Activated T-helper 17 cell treated with anti-CD3 and anti-CD28 coated beads, Interleukin-2, amount 50 U/mL, for 72 hours (primary cell): ENCODE results near the gene CLASP2. TPM values are rescaled to one million over a fixed set of nuclear protein-coding genes. Genes with fewer than 3 reads are reported as not detected.

Experiments
- ATAC-seq: fragments of 150-1000 bp; cut with Tn5 transposase; replicated peaks from 2 replicates; pipeline ENCODE4 v1.10.0; 2021; ENCODE audit warnings: mild to moderate bottlenecking, moderate library complexity
- H3K27ac Mint-ChIP-seq: one replicate; pipeline ENCODE4 v1.8.0; 2022; ENCODE audit warnings: mixed read lengths
- H3K27me3 Mint-ChIP-seq: one replicate; pipeline ENCODE4 v1.8.0; 2022; ENCODE audit warnings: mixed read lengths
- H3K36me3 Mint-ChIP-seq: one replicate; pipeline ENCODE4 v1.8.0; 2022; ENCODE audit warnings: low read depth, mild to moderate bottlenecking, mixed read lengths
- H3K4me1 Mint-ChIP-seq: one replicate; pipeline ENCODE4 v1.8.0; 2022; ENCODE audit warnings: mixed read lengths
- H3K4me3 Mint-ChIP-seq: one replicate; pipeline ENCODE4 v1.8.0; 2022; ENCODE audit warnings: mild to moderate bottlenecking, mixed read lengths
- H3K9me3 Mint-ChIP-seq: one replicate; pipeline ENCODE4 v1.8.0; 2022; ENCODE audit warnings: mixed read lengths
- total RNA-seq, 2 donors: library from RNA; stranded (reverse); gene quantifications; one replicate each; pipeline ENCODE4 v1.2.3, GENCODE V29; 2022

The CLASP2 gene
- total RNA-seq, 2 donors from 2014 or later, result 41.0 to 48.7 TPM

- H3K9me3 Mint-ChIP-seq, result no peaks in the 10 kb centered on the region
- no peaks in the 10 kb centered on the region for H3K4me1 Mint-ChIP-seq
- H3K36me3 Mint-ChIP-seq, result peaks cover 66% of the 10 kb centered on the region
- H3K27me3 Mint-ChIP-seq, result no peaks in the 10 kb centered on the region
- no peak overlapping the region for H3K27ac Mint-ChIP-seq
- H3K4me3 Mint-ChIP-seq, result no peak overlapping the region
- no peak for ATAC-seq
These were observed 139.5 kb downstream of the CLASP2 start for GRCh38 chr3:33578325-33579177.

GRCh38 chr3:33577588-33577987, 140.5 kb downstream of the CLASP2 start:
- Mint-ChIP-seq H3K4me1 (no peaks in the 10 kb centered on the region), H3K27me3 (no peaks in the 10 kb centered on the region), H3K36me3 (peaks cover 64% of the 10 kb centered on the region)

GRCh38 chr3:33577173-33577572, 140.9 kb downstream of the CLASP2 start:
- Mint-ChIP-seq H3K4me1 (no peaks in the 10 kb centered on the region), H3K4me3 (no peak overlapping the region), H3K27me3 (no peaks in the 10 kb centered on the region), H3K36me3 (peaks cover 64% of the 10 kb centered on the region), H3K9me3 (no peaks in the 10 kb centered on the region), H3K27ac (no peak overlapping the region)
- no peak for ATAC-seq

More at GRCh38 chr3:33577588-33577987, 140.5 kb downstream of the CLASP2 start:
- ATAC-seq, result no peak
- no peaks in the 10 kb centered on the region for H3K9me3 Mint-ChIP-seq
- no peak overlapping the region for H3K4me3 Mint-ChIP-seq
- H3K27ac Mint-ChIP-seq, result no peak overlapping the region

DNA sequence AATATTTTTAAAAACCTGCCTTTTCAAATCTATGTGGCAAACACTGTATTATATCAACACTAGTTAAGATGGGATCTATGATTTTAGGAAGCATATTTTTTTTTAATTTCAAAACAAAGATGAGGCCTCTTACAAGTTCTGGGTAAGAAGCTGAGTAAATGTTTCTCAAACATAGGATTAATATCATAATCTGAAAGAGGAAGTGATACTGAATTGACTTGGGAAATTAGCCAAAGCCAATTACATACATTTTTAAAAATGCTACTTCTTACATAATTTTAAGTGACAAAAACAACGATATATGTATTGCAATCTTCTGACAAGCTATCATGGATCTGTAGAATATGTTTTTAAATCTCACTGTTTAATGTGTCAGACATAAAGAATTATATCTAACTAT, 142.7 kb downstream of the CLASP2 start:
- ATAC-seq, result no peak
- Mint-ChIP-seq H3K27me3 (no peaks in the 10 kb centered on the region), H3K27ac (no peak overlapping the region)

DNA sequence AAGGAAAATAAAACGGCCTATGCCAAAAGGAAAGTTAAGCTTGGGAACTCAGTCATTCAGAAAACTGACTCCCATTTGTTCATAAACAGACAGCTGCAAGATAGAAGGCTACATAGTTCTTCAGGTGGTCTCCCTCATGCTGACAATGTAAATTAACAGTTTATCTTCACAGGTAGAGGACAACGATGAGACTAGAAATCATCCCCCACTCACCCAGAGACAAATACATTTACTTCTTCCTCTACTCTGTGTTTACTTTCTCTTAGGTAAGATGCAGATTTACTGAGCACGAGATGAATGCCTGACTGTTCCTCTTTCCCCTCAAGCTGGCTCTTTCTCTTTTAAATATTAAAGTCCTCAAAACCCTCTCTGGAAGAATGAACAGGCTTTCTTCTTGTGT, 160.2 kb downstream of the CLASP2 start:
- no peak for ATAC-seq
- no peaks in the 10 kb centered on the region for H3K9me3 Mint-ChIP-seq
- H3K4me3 Mint-ChIP-seq, result no peak overlapping the region
- H3K36me3 Mint-ChIP-seq, result peaks cover 55% of the 10 kb centered on the region
- no peak overlapping the region for H3K27ac Mint-ChIP-seq
- H3K4me1 Mint-ChIP-seq, result no peaks in the 10 kb centered on the region
- H3K27me3 Mint-ChIP-seq, result no peaks in the 10 kb centered on the region

More for the DNA sequence above, 142.7 kb downstream of the CLASP2 start:
- peaks cover 64% of the 10 kb centered on the region for H3K36me3 Mint-ChIP-seq
- no peaks in the 10 kb centered on the region for H3K9me3 Mint-ChIP-seq
- H3K4me1 Mint-ChIP-seq, result no peaks in the 10 kb centered on the region
- no peak overlapping the region for H3K4me3 Mint-ChIP-seq

GRCh38 chr3:33557279-33557678, 160.8 kb downstream of the CLASP2 start:
- H3K36me3 Mint-ChIP-seq, result peaks cover 61% of the 10 kb centered on the region
- H3K27me3 Mint-ChIP-seq, result no peaks in the 10 kb centered on the region
- no peak for ATAC-seq
- no peak overlapping the region for H3K4me3 Mint-ChIP-seq
- H3K27ac Mint-ChIP-seq, result no peak overlapping the region
- no peaks in the 10 kb centered on the region for H3K4me1 Mint-ChIP-seq
- H3K9me3 Mint-ChIP-seq, result no peaks in the 10 kb centered on the region

DNA sequence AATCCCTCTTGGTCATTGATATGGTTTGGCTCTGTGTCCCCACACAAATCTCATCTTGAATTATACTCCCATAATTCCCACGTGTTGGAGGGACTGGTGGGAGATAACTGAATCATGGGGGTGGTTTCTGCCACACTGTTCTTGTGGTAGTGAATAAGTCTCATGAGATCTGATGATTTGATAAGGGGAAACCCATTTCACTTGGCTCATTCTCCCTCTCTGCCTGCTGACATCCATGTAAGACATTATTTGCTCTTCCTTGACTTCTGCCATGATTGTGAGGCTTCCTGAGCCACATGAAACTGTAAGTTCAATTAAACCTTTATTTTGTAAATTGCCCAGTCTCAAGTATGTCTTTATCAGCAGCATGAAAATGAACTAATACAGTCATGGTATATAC, 171.0 kb downstream of the CLASP2 start:
- H3K27ac Mint-ChIP-seq, result no peak overlapping the region
- H3K9me3 Mint-ChIP-seq, result no peaks in the 10 kb centered on the region
- no peak overlapping the region for H3K4me3 Mint-ChIP-seq
- H3K4me1 Mint-ChIP-seq, result no peaks in the 10 kb centered on the region
- no peak for ATAC-seq
- peaks cover 39% of the 10 kb centered on the region for H3K36me3 Mint-ChIP-seq
- H3K27me3 Mint-ChIP-seq, result no peaks in the 10 kb centered on the region

- Mint-ChIP-seq H3K4me1 (no peaks in the 10 kb centered on the region), H3K9me3 (no peaks in the 10 kb centered on the region), H3K4me3 (no peak overlapping the region), H3K27ac (no peak overlapping the region), H3K36me3 (peaks cover 49% of the 10 kb centered on the region), H3K27me3 (no peaks in the 10 kb centered on the region)
- ATAC-seq, result no peak
These were observed 173.9 kb downstream of the CLASP2 start for GRCh38 chr3:33544126-33544525.

- no peak overlapping the region for H3K27ac Mint-ChIP-seq
These were observed 174.5 kb downstream of the CLASP2 start for GRCh38 chr3:33543601-33544000.

DNA sequence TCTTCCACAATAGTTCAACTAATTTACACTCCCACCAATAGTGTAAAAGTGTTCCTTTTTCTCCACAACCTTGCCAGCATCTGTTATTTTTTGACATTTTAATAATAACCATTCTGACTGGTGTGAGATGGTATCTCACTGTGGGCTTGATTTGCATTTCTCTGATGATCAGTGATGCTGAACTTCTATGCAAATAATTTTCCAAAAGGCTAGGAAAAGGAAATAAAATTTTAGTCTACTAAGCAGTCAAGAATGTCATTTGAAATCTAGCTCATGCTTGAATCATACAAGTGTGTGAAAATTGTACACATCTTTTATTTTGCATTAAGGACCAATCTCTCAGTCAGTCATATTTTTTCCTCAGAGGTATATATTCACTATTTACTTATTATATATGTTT, 176.1 kb downstream of the CLASP2 start:
- no peaks in the 10 kb centered on the region for H3K27me3 Mint-ChIP-seq
- no peak overlapping the region for H3K4me3 Mint-ChIP-seq
- H3K36me3 Mint-ChIP-seq, result peaks cover 56% of the 10 kb centered on the region
- no peaks in the 10 kb centered on the region for H3K9me3 Mint-ChIP-seq
- no peak overlapping the region for H3K27ac Mint-ChIP-seq
- H3K4me1 Mint-ChIP-seq, result no peaks in the 10 kb centered on the region
- ATAC-seq, result no peak

More at GRCh38 chr3:33543601-33544000, 174.5 kb downstream of the CLASP2 start:
- H3K36me3 Mint-ChIP-seq, result peaks cover 49% of the 10 kb centered on the region
- ATAC-seq, result no peak
- no peaks in the 10 kb centered on the region for H3K4me1 Mint-ChIP-seq
- no peaks in the 10 kb centered on the region for H3K27me3 Mint-ChIP-seq
- no peaks in the 10 kb centered on the region for H3K9me3 Mint-ChIP-seq
- no peak overlapping the region for H3K4me3 Mint-ChIP-seq

GRCh38 chr3:33538678-33539339, 179.2 kb downstream of the CLASP2 start:
- Mint-ChIP-seq H3K27me3 (no peaks in the 10 kb centered on the region), H3K4me1 (no peaks in the 10 kb centered on the region), H3K36me3 (peaks cover 64% of the 10 kb centered on the region), H3K4me3 (no peak overlapping the region), H3K9me3 (no peaks in the 10 kb centered on the region), H3K27ac (no peak overlapping the region)
- ATAC-seq, result no peak

- H3K4me1 Mint-ChIP-seq, result no peaks in the 10 kb centered on the region
- H3K27me3 Mint-ChIP-seq, result no peaks in the 10 kb centered on the region
- no peak overlapping the region for H3K4me3 Mint-ChIP-seq
- H3K27ac Mint-ChIP-seq, result no peak overlapping the region
- no peak for ATAC-seq
- H3K36me3 Mint-ChIP-seq, result peaks cover 64% of the 10 kb centered on the region
- no peaks in the 10 kb centered on the region for H3K9me3 Mint-ChIP-seq
These were observed 180.9 kb downstream of the CLASP2 start for GRCh38 chr3:33537133-33537532.

DNA sequence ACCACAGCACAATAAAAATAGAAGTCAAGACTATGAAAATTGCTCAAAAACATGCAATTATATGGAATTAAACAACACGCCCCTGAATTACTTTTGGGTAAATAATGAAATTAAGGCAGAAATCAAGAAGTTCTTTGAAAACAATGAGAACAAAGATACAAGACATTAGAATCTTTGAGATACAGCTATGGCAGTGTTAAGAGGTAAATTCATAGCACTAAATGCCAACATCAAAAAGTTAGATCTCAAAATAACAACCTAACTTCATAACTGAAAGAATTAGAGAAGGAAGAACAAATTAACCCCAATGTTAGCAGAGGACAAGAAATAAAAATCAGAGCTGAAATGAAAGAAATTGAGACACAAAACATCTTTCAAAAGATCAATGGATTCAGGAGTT, 191.3 kb downstream of the CLASP2 start:
- Mint-ChIP-seq H3K36me3 (peaks cover 83% of the 10 kb centered on the region), H3K9me3 (peaks cover 17% of the 10 kb centered on the region)
- no peak for ATAC-seq

GRCh38 chr3:33525232-33525631, 192.8 kb downstream of the CLASP2 start:
- Mint-ChIP-seq H3K27me3 (no peaks in the 10 kb centered on the region), H3K9me3 (peaks cover 17% of the 10 kb centered on the region), H3K4me1 (no peaks in the 10 kb centered on the region), H3K27ac (no peak overlapping the region), H3K4me3 (no peak overlapping the region), H3K36me3 (peaks cover 74% of the 10 kb centered on the region)
- ATAC-seq, result no peak

More for the DNA sequence above, 191.3 kb downstream of the CLASP2 start:
- no peak overlapping the region for H3K27ac Mint-ChIP-seq
- no peak overlapping the region for H3K4me3 Mint-ChIP-seq
- no peaks in the 10 kb centered on the region for H3K4me1 Mint-ChIP-seq
- no peaks in the 10 kb centered on the region for H3K27me3 Mint-ChIP-seq

- Mint-ChIP-seq H3K36me3 (peaks cover 68% of the 10 kb centered on the region), H3K4me1 (no peaks in the 10 kb centered on the region), H3K4me3 (no peak overlapping the region), H3K27ac (no peak overlapping the region), H3K27me3 (no peaks in the 10 kb centered on the region), H3K9me3 (peaks cover 11% of the 10 kb centered on the region)
- no peak for ATAC-seq
These were observed 194.9 kb downstream of the CLASP2 start for GRCh38 chr3:33523093-33523667.
